CD8-positive, alpha-beta memory T cell (primary cell): ENCODE data around the gene TMOD1. TPM values are rescaled to one million over a fixed set of nuclear protein-coding genes. Genes with fewer than 3 reads are reported as not detected.
"Not testable (repeated sequence)": the region's sequence is repeated elsewhere in the genome, so short reads cannot be mapped to it uniquely, and the experiment has no call there.

ENCODE experiments used
- CTCF ChIA-PET: fragments of 350-600 bp; sonication (Branson Sonifier 250); formaldehyde crosslinking; loops from one replicate; lab custom pipeline; 2021; ENCODE audit warnings: antibody characterized with exemption; lab: Charles Lee
- POLR2A ChIA-PET: fragments of 350-600 bp; sonication (Branson Sonifier 250); formaldehyde crosslinking; loops from one replicate; lab custom pipeline; 2021; ENCODE audit warnings: antibody characterized with exemption; lab: Charles Lee
- DNase-seq, 5 donors: peaks; one replicate each; pipeline versions ENCODE4 v3.0.0 to v3.0.0-alpha.2; 2020 to 2022; ENCODE audit warnings: mixed read lengths in 1 of 5
- H3K27ac ChIP-seq: one replicate; pipeline ENCODE4 v1.7.0; 2013; ENCODE audit warnings: low read depth, mild to moderate bottlenecking, low read length, moderate library complexity
- H3K27me3 ChIP-seq: 2 replicates; pipeline ENCODE4 v1.7.0; 2013; ENCODE audit warnings: low read length, mild to moderate bottlenecking; ENCODE audit not compliant: insufficient read depth, poor library complexity, severe bottlenecking
- H3K36me3 ChIP-seq: 2 replicates; pipeline ENCODE4 v1.7.0; 2013; ENCODE audit warnings: mild to moderate bottlenecking, low read length, moderate library complexity; ENCODE audit not compliant: insufficient read depth
- H3K4me1 ChIP-seq: 2 replicates; pipeline ENCODE4 v1.7.0; 2013; ENCODE audit warnings: mild to moderate bottlenecking, low read length, moderate library complexity; ENCODE audit not compliant: insufficient read depth
- H3K4me3 ChIP-seq: 2 replicates; pipeline ENCODE4 v1.7.0; 2013; ENCODE audit warnings: mild to moderate bottlenecking, low read length
- H3K9me3 ChIP-seq: 2 replicates; pipeline ENCODE4 v1.7.0; 2013; ENCODE audit warnings: mild to moderate bottlenecking, low read length
- H3K27ac Mint-ChIP-seq, 8 donors: one replicate each; pipeline ENCODE4 v1.8.0; 2020 to 2021; ENCODE audit warnings: mixed read lengths in 8 of 8, mild to moderate bottlenecking in 6 of 8, inconsistent platforms in 3 of 8, moderate library complexity in 3 of 8
- H3K27me3 Mint-ChIP-seq, 2 donors: one replicate each; pipeline ENCODE4 v1.8.0; 2020 to 2021; ENCODE audit warnings: mixed read lengths in 2 of 2, mild to moderate bottlenecking in 1 of 2, moderate library complexity in 1 of 2
- H3K36me3 Mint-ChIP-seq, 3 donors: one replicate each; pipeline ENCODE4 v1.8.0; 2020 to 2021; ENCODE audit warnings: mixed read lengths in 3 of 3, inconsistent platforms in 1 of 3, mild to moderate bottlenecking in 1 of 3
- H3K4me1 Mint-ChIP-seq, 3 donors: one replicate each; pipeline ENCODE4 v1.8.0; 2020 to 2021; ENCODE audit warnings: mixed read lengths in 3 of 3, inconsistent platforms in 1 of 3, mild to moderate bottlenecking in 1 of 3
- H3K4me3 Mint-ChIP-seq, 7 donors: one replicate each; pipeline ENCODE4 v1.8.0; 2020 to 2021; ENCODE audit warnings: mixed read lengths in 7 of 7, mild to moderate bottlenecking in 6 of 7, moderate library complexity in 4 of 7, inconsistent platforms in 2 of 7
- H3K9me3 Mint-ChIP-seq, 5 donors: one replicate each; pipeline ENCODE4 v1.8.0; 2020 to 2022; ENCODE audit warnings: mixed read lengths in 5 of 5, mild to moderate bottlenecking in 3 of 5, moderate library complexity in 2 of 5, inconsistent platforms in 1 of 5
- polyA plus RNA-seq: library from polyadenylated mRNA; unstranded; fragments of 300-500 nt; fragmentation: Illumina TruSeq; gene quantifications from one replicate; pipeline ENCODE4 v1.2.3, GENCODE V29; 2021
- total RNA-seq, 2 experiments: library from RNA; stranded (reverse); gene quantifications; one replicate each; pipeline ENCODE4 v1.2.3, GENCODE V29; 2021

The TMOD1 gene
- total and polyA plus RNA-seq, 3 experiments from 2014 or later: 1.2 to 1.5 (median 1.3) TPM

DNA sequence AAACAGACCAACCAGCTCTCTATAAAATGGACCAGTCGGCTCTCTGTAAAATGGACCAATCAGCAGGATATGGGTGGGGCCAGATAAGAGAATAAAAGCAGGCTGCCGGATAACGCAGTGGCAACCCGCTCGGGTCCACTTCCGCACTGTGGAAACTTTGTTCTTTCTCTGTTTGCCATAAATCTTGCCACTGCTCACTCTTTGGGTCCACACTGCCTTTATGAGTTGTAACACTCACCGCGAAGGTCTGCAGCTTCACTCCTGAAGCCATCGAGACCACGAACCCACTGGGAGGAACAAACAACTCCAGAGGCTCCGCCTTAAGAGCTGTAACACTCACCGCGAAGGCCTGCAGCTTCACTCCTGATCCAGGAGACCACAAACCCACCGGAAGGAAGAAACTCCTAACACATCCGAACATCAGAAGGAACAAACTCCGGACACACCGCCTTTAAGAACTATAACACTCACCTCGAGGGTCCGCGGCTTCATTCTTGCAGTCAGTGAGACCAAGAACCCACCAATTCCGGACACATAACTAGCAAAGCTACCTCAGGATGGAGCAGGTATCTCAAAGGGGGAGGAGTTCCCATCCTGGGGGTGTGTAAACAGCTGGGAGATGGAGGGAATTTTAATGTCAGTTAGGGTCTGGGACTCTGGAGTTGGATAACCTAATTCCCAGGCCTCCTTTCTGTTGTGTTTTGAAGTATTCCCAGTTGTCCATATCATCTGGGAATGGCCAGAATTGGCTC is 73.6 kb downstream of the TMOD1 start:
- ChIA-PET CTCF (interaction anchor here (1.1 to 3.9 kb wide), 3 partner anchors 10 to 40 kb away, joined by 3 to 17 read pairs (median 3); no protein-coding TSS in a partner anchor), POLR2A (interaction anchor here (0.6 to 0.9 kb wide), 2 partner anchors 58 to 344 kb away, joined by 3 to 8 read pairs; partner anchors contain the start of genes NCBP1 and TSTD2)
- H3K4me1 Mint-ChIP-seq: peaks cover 17 to 29% (median 27%) of the 10 kb centered on the region in 3 donors
- H3K27me3 ChIP-seq, H3K9me3 Mint-ChIP-seq, H3K27me3 Mint-ChIP-seq, H3K36me3 ChIP-seq, H3K9me3 ChIP-seq, H3K4me1 ChIP-seq, H3K27ac ChIP-seq: not testable (repeated sequence)
- peak overlapping the region; percentile 17 to 96 (median 84) for H3K27ac Mint-ChIP-seq
- H3K4me3 Mint-ChIP-seq: peak overlapping the region; percentile 82 to 95 (median 93)
- DNase-seq: peak in 4 of 5 donors; percentile 38 to 59 (median 47)
- peak overlapping the region; percentile 71 for H3K4me3 ChIP-seq
- peaks cover 0 to 14% (median 0%) of the 10 kb centered on the region in 3 donors for H3K36me3 Mint-ChIP-seq

DNA sequence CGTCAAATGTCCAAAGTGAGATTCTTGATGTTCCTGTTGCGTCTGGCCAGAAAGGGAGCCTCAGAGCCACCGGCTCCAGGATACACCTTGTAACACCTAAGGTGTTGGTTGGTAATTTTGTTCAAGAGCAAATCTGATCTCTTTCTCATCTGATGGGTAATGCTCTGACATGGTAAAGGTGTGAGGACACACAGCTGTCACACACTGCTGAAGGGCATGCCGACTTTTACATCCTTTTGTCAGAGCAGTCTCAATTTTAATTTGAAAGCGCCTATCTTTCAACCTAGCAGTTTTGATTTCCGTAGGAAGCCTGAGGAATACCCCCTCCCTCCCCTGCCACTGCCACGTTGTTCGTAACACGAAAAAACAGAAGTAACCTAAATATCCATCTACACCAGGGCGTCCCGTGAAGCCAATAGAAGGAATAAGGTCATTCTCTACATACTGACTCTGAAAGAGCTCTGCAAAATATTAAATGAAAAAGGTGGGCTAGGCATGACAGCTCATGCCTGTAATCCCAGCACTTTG is 74.3 kb downstream of the TMOD1 start:
- Mint-ChIP-seq H3K27ac (peak overlapping the region in 3 of 8 donors; percentile 56 to 92 (median 89)), H3K4me1 (peaks cover 17 to 29% (median 25%) of the 10 kb centered on the region in 3 donors), H3K9me3 (peaks cover 0 to 2% (median 0%) of the 10 kb centered on the region in 5 donors), H3K4me3 (peak overlapping the region; percentile 82 to 95 (median 93)), H3K36me3 (peaks cover 0 to 14% (median 0%) of the 10 kb centered on the region in 3 donors), H3K27me3 (peaks cover 6% of the 10 kb centered on the region in 2 donors)
- H3K4me1 ChIP-seq: no peaks in the 10 kb centered on the region
- H3K4me3 ChIP-seq: peak overlapping the region; percentile 71
- CTCF ChIA-PET: interaction anchor here (0.7 to 3.9 kb wide), 5 partner anchors 11 to 43 kb away, joined by 3 to 17 read pairs (median 3); no protein-coding TSS in a partner anchor
- no peaks in the 10 kb centered on the region for H3K27me3 ChIP-seq
- no peaks in the 10 kb centered on the region for H3K9me3 ChIP-seq
- DNase-seq: no peak
- POLR2A ChIA-PET: interaction anchor here (0.6 kb wide), 1 partner anchor 343 kb away, joined by 8 read pairs; no protein-coding TSS in a partner anchor
- H3K27ac ChIP-seq: no peak overlapping the region
- peaks cover 3% of the 10 kb centered on the region for H3K36me3 ChIP-seq

DNA sequence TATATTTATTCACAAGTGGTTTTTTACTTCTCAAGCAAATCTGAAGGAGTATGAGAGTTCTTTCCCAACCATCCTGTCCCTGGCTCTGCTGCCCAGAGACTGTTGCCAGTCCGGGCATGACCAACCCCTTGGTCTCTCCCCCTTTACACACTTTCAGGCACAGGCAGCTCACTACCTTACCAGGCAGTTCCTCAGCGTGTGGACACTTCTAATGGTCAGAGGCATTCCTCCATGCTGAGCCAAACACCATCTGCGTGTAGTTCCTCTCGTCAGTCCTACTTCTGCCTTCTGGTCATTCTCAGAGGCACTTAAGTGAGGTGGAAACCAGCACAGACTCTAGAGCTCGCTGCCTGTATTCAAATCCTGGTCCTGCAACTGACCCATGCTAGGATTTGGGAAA is 75.6 kb downstream of the TMOD1 start:
- no peak overlapping the region for H3K27ac ChIP-seq
- H3K4me1 Mint-ChIP-seq: peaks cover 17 to 29% (median 25%) of the 10 kb centered on the region in 3 donors
- ChIA-PET CTCF (interaction anchor here (0.7 to 1.2 kb wide), 3 partner anchors 8 to 22 kb away, joined by 3 to 6 read pairs (median 3); no protein-coding TSS in a partner anchor), POLR2A (no interaction called here)
- H3K4me3 ChIP-seq: no peak overlapping the region
- H3K9me3 Mint-ChIP-seq: peaks cover 0 to 2% (median 0%) of the 10 kb centered on the region in 5 donors
- H3K27me3 ChIP-seq: no peaks in the 10 kb centered on the region
- H3K9me3 ChIP-seq: no peaks in the 10 kb centered on the region
- peak overlapping the region in 2 of 7 donors; percentile 20 to 38 for H3K4me3 Mint-ChIP-seq
- no peak for DNase-seq
- H3K36me3 ChIP-seq: no peaks in the 10 kb centered on the region
- no peaks in the 10 kb centered on the region for H3K4me1 ChIP-seq
- H3K27me3 Mint-ChIP-seq: peaks cover 5 to 6% of the 10 kb centered on the region in 2 donors
- H3K36me3 Mint-ChIP-seq: peaks cover 0 to 14% (median 0%) of the 10 kb centered on the region in 3 donors
- H3K27ac Mint-ChIP-seq: no peak overlapping the region

DNA sequence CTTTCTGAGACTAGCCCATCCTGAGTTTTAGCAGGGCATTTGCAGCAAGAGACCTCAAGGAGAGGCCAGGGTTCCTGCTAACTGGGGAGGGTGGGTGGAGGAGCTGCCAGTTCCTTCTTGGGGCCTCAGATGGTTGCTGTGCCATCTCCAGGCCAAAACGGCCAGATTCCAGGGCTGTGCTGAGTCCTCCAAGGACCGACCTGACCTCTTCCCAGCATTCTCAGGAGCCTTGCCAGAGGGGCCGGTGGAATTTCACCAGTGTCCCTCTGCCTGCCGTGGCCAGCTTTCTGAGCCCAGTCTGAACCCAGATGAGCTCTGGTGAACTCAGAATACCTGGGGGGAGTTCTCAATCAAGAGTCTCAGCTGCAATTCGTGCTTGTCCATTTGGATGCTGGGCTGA is 77.4 kb downstream of the TMOD1 start:
- no peaks in the 10 kb centered on the region for H3K9me3 ChIP-seq
- no peak overlapping the region for H3K27ac ChIP-seq
- no peaks in the 10 kb centered on the region for H3K36me3 ChIP-seq
- Mint-ChIP-seq H3K27me3 (peaks cover 5 to 6% of the 10 kb centered on the region in 2 donors), H3K27ac (no peak overlapping the region), H3K36me3 (peaks cover 0 to 14% (median 0%) of the 10 kb centered on the region in 3 donors), H3K4me3 (no peak overlapping the region), H3K4me1 (peaks cover 17 to 25% (median 25%) of the 10 kb centered on the region in 3 donors), H3K9me3 (peaks cover 0 to 2% (median 0%) of the 10 kb centered on the region in 5 donors)
- no peak overlapping the region for H3K4me3 ChIP-seq
- ChIA-PET CTCF (interaction anchor here (0.7 kb wide), 1 partner anchor 20 kb away, joined by 3 read pairs; no protein-coding TSS in a partner anchor), POLR2A (no interaction called here)
- H3K4me1 ChIP-seq: no peaks in the 10 kb centered on the region
- DNase-seq: no peak
- H3K27me3 ChIP-seq: no peaks in the 10 kb centered on the region

DNA sequence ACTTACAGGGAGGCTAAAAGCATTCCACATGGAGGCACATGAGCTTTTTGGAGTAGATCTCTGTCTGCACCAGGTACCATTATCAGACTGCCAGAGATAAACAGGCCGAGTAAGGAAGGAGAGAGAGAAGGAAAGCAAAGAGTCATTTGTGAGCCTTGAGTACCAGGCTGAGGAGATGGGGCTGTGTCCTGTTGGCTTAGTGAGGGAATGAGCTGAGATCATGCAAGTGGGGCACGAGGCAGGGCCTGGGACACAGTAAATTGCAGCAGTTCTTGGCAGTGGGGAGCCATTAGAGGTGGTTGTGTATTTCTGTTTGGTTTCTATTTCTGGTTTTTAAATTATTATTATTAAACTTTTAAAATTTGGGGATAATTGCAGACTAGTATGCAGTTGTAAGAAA is 78.4 kb downstream of the TMOD1 start:
- Histone ChIP-seq H3K36me3 (no peaks in the 10 kb centered on the region), H3K4me3 (no peak overlapping the region), H3K27ac (no peak overlapping the region), H3K4me1 (no peaks in the 10 kb centered on the region), H3K27me3 (no peaks in the 10 kb centered on the region), H3K9me3 (no peaks in the 10 kb centered on the region)
- Mint-ChIP-seq H3K4me1 (peaks cover 14 to 20% (median 20%) of the 10 kb centered on the region in 3 donors), H3K27me3 (peaks cover 5 to 6% of the 10 kb centered on the region in 2 donors), H3K27ac (no peak overlapping the region), H3K4me3 (no peak overlapping the region), H3K36me3 (peaks cover 0 to 14% (median 0%) of the 10 kb centered on the region in 3 donors), H3K9me3 (peaks cover 0 to 7% (median 0%) of the 10 kb centered on the region in 5 donors)
- POLR2A ChIA-PET: no interaction called here
- no peak for DNase-seq
- CTCF ChIA-PET: no interaction called here

DNA sequence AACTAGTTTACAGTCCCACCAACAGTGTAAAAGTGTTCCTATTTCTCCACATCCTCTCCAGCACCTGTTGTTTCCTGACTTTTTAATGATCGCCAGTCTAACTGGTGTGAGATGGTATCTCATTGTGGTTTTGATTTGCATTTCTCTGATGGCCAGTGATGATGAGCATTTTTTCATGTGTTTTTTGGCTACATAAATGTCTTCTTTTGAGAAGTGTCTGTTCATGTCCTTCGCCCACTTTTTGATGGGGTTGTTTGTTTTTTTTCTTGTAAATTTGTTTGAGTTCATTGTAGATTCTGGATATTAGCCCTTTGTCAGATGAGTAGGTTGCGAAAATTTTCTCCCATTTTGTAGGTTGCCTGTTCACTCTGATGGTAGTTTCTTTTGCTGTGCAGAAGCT is 80.1 kb downstream of the TMOD1 start:
- H3K27ac Mint-ChIP-seq, H3K27me3 ChIP-seq, POLR2A ChIA-PET, H3K36me3 ChIP-seq, H3K4me1 ChIP-seq, H3K9me3 ChIP-seq, H3K27ac ChIP-seq, H3K4me3 ChIP-seq, H3K4me1 Mint-ChIP-seq, H3K27me3 Mint-ChIP-seq, H3K9me3 Mint-ChIP-seq, CTCF ChIA-PET, H3K4me3 Mint-ChIP-seq, DNase-seq: not testable (repeated sequence)
- peaks cover 0 to 11% (median 0%) of the 10 kb centered on the region in 3 donors for H3K36me3 Mint-ChIP-seq

DNA sequence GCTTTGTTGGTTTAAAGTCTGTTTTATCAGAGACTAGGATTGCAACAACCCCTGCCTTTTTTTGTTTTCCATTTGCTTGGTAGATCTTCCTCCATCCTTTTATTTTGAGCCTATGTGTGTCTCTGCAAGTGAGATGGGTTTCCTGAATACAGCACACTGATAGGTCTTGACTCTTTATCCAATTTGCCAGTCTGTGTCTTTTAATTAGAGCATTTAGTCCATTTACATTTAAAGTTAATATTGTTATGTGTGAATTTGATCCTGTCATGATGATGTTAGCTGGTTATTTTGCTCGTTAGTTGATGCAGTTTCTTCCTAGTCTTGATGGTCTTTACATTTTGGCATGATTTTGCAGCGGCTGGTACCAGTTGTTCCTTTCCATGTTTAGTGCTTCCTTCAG is 83.3 kb downstream of the TMOD1 start:
- H3K4me1 ChIP-seq, H3K27ac Mint-ChIP-seq, DNase-seq, CTCF ChIA-PET, H3K4me3 Mint-ChIP-seq, H3K27ac ChIP-seq, H3K4me3 ChIP-seq, H3K27me3 ChIP-seq, H3K9me3 ChIP-seq, H3K36me3 ChIP-seq, H3K4me1 Mint-ChIP-seq, POLR2A ChIA-PET: not testable (repeated sequence)
- peaks cover 0 to 11% of the 10 kb centered on the region in 2 donors for H3K27me3 Mint-ChIP-seq
- peaks cover 1 to 15% (median 2%) of the 10 kb centered on the region in 3 donors for H3K36me3 Mint-ChIP-seq
- H3K9me3 Mint-ChIP-seq: peaks cover 6 to 16% (median 7%) of the 10 kb centered on the region in 5 donors

DNA sequence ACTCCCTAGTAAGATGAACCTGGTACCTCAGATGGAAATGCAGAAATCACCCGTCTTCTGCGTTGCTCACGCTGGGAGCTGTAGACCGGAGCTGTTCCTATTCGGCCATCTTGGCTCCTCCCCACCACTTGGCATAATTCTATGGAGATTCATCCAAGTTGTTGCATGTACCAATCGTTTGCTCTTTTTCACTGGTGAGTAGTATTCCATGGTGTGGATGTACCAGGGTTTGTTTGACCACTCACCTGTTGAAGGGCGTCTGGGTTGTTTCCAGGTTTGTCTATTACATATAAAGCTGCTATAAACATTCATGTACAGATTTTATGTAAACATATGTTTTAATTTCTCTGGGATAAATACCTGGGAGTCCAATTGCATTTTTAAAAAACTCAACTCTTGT is 85.4 kb downstream of the TMOD1 start:
- CTCF ChIA-PET: interaction anchor here (1.1 kb wide), 1 partner anchor 12 kb away, joined by 4 read pairs; no protein-coding TSS in a partner anchor
- POLR2A ChIA-PET: not testable (repeated sequence)

More for the DNA sequence above, 85.4 kb downstream of the TMOD1 start:
- Mint-ChIP-seq H3K27me3 (peaks cover 0 to 14% of the 10 kb centered on the region in 2 donors), H3K9me3 (peaks cover 6 to 14% (median 7%) of the 10 kb centered on the region in 5 donors), H3K36me3 (peaks cover 2 to 13% (median 3%) of the 10 kb centered on the region in 3 donors)
- not testable (repeated sequence) for DNase-seq, H3K4me1 ChIP-seq, H3K4me1 Mint-ChIP-seq, H3K27ac Mint-ChIP-seq, H3K27ac ChIP-seq, H3K36me3 ChIP-seq, H3K4me3 ChIP-seq, H3K9me3 ChIP-seq, H3K4me3 Mint-ChIP-seq, H3K27me3 ChIP-seq
